Measurements from ENCODE around the gene CEL.

Gene CEL

DNA sequence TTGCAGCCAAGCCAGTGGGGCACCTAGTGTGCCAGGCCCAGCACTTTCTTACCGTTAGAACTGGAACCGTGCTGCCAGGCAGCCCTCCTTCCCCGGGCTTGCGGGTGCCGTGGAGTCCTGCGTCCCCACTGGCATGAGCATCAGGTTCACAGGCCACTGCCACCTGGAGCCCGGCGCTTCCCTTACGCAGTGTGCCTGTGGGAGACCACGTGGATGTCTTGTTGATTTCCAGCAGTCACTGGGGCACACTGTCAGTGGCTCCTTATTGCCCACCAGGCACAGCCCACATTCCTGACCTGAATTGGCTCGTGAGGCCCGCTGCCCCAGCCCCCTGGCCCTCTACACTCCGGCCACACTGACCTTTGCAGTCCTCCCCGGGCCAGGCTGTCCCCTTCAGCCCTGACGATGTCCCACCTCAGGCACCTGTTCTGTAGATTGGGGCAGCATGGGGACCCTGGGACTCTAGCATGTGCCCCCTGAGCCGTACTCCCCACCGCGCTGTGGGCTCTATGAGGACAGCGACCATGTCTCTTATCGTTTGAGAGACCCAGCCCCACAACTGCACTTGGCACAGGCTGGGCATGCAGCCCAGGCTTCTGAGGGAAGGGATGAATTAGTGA lies 10.4 kb upstream of the CEL start:
- TF ChIP-seq POLR2AphosphoS5 (IDR thresholded peaks at IDR 0.05; ENCODE audit: low read depth) = peak; percentile 32; the same call in 1 of the 2 replicates
- TF ChIP-seq, protein P1, sequence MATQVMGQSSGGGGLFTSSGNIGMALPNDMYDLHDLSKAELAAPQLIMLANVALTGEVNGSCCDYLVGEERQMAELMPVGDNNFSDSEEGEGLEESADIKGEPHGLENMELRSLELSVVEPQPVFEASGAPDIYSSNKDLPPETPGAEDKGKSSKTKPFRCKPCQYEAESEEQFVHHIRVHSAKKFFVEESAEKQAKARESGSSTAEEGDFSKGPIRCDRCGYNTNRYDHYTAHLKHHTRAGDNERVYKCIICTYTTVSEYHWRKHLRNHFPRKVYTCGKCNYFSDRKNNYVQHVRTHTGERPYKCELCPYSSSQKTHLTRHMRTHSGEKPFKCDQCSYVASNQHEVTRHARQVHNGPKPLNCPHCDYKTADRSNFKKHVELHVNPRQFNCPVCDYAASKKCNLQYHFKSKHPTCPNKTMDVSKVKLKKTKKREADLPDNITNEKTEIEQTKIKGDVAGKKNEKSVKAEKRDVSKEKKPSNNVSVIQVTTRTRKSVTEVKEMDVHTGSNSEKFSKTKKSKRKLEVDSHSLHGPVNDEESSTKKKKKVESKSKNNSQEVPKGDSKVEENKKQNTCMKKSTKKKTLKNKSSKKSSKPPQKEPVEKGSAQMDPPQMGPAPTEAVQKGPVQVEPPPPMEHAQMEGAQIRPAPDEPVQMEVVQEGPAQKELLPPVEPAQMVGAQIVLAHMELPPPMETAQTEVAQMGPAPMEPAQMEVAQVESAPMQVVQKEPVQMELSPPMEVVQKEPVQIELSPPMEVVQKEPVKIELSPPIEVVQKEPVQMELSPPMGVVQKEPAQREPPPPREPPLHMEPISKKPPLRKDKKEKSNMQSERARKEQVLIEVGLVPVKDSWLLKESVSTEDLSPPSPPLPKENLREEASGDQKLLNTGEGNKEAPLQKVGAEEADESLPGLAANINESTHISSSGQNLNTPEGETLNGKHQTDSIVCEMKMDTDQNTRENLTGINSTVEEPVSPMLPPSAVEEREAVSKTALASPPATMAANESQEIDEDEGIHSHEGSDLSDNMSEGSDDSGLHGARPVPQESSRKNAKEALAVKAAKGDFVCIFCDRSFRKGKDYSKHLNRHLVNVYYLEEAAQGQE (IDR thresholded peaks at IDR 0.05; ENCODE audit: insufficient replicate concordance, low read depth) = no peak
- H3K27me3 ChIP-seq (ENCODE audit: insufficient read depth, poor library complexity, severe bottlenecking) = no peaks in the 10 kb centered on the region
- DNase-seq (ENCODE audit: low read depth in 1 of 2, low spot score in 1 of 2) = no peak
- H3K27ac ChIP-seq (replicated peaks) = no peak overlapping the region
- H3K4me3 ChIP-seq (replicated peaks; ENCODE audit: insufficient read depth, low read length) = no peak overlapping the region

DNA sequence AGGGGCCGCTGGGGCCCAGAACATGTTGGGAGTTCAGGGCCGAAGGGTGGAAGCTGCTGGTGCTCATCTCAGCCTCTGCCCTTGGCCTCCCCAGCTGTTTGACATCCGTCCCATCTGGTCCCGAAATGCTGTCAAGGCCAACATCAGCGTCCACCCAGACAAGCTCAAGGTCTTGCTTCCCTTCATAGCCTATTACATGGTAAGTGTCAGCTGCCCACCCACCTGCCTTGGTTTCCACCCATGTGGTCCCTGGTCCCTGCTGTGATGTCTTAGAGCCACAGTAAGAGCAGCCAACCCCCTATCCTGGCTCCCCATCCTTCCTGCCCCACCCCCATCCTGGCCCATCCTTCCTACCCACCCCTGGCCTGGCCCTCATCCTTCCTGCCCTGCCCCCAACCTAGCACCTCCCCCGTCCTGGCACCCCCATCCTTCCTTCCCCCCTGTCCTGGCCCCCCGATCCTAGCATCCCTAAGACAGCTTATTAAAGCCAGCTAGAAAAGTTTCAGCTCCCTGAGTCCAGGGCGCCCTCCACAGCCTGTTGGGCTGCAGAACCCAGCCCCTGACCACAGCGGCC lies 9.7 kb upstream of the CEL start:
- Histone ChIP-seq H3K27me3 (ENCODE audit: insufficient read depth, poor library complexity, severe bottlenecking) (no peaks in the 10 kb centered on the region), H3K4me3 (replicated peaks; ENCODE audit: insufficient read depth, low read length) (no peak overlapping the region), H3K27ac (replicated peaks) (no peak overlapping the region)
- no peak for DNase-seq (ENCODE audit: low read depth in 1 of 2, low spot score in 1 of 2)
- TF ChIP-seq POLR2AphosphoS5 (IDR thresholded peaks at IDR 0.05; ENCODE audit: low read depth) = peak; percentile 6; the same call in 1 of the 2 replicates
- TF ChIP-seq SPI1 (IDR thresholded peaks at IDR 0.05; ENCODE audit: borderline replicate concordance, low read depth) = no peak

DNA sequence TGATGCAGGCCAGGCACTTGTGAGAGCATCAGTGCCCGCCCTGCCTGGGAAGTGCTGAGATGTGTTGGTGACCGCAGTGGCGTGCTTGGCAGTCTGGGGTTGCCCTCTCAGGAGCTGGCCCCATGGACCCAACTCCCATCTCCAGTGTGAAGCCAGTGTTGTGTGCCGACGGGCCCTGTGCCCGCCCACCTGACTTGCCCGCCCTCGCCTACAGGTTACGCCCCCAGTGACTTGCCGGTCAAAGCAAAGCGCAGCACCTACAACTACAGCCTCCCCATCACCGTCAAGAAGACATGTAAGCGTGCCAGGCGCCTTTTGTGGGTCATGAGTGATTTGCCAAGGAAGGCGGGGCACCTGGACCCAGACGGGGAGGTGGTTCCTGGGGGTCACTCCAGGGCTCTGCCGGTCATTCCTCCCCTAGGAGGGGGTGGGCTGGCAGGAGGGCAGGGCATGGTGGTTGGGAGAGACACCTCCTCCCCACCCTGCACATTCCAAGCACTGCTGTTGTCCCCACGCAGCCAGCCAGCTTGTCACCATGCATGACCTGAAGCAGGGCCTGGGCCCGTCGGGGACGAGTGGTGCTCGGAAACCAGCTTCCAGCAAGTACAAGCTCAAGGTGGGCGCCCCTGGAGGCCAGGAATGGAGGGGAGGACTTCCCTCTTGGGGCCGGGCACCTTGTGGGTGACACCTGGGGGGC lies 7.4 kb upstream of the CEL start:
- no peak for DNase-seq (ENCODE audit: low read depth in 1 of 2, low spot score in 1 of 2)
- TF ChIP-seq GABPA (IDR thresholded peaks at IDR 0.05; ENCODE audit: low read depth) (no peak), POLR2AphosphoS5 (IDR thresholded peaks at IDR 0.05; ENCODE audit: low read depth) (peak; percentile 12; the same call in 1 of the 2 replicates), SPI1 (IDR thresholded peaks at IDR 0.05; ENCODE audit: borderline replicate concordance, low read depth) (no peak)
- TF ChIP-seq, protein P2, sequence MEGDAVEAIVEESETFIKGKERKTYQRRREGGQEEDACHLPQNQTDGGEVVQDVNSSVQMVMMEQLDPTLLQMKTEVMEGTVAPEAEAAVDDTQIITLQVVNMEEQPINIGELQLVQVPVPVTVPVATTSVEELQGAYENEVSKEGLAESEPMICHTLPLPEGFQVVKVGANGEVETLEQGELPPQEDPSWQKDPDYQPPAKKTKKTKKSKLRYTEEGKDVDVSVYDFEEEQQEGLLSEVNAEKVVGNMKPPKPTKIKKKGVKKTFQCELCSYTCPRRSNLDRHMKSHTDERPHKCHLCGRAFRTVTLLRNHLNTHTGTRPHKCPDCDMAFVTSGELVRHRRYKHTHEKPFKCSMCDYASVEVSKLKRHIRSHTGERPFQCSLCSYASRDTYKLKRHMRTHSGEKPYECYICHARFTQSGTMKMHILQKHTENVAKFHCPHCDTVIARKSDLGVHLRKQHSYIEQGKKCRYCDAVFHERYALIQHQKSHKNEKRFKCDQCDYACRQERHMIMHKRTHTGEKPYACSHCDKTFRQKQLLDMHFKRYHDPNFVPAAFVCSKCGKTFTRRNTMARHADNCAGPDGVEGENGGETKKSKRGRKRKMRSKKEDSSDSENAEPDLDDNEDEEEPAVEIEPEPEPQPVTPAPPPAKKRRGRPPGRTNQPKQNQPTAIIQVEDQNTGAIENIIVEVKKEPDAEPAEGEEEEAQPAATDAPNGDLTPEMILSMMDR (IDR thresholded peaks at IDR 0.05; ENCODE audit: insufficient read depth, low read length) = no peak
- TF ChIP-seq, protein P1 (IDR thresholded peaks at IDR 0.05; ENCODE audit: insufficient replicate concordance, low read depth) = no peak
- Histone ChIP-seq H3K4me3 (replicated peaks; ENCODE audit: insufficient read depth, low read length) (no peak overlapping the region), H3K27ac (replicated peaks) (peak overlapping the region; percentile 17), H3K27me3 (ENCODE audit: insufficient read depth, poor library complexity, severe bottlenecking) (no peaks in the 10 kb centered on the region)

DNA sequence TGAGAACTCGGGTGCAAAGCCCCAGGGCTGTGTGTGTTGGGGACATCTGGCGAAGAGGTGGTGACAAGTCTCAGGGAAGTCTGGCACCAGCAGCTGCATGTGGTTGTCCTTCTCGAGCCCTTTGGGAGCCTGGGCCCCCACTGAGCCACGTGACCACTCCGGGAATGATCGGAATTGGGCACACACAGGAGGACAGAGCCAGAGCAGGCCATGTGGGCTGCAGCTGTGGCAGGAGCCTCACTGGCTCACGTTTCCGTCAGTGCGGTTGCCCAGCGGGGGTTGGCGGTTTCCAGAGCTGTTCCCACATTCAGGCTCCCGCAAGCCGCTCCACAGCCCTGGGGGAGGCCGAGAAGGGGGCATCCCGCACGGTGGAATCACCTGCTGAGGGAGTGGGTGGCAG lies 6.8 kb upstream of the CEL start:
- H3K4me3 ChIP-seq (replicated peaks; ENCODE audit: insufficient read depth, low read length) = no peak overlapping the region
- TF ChIP-seq, protein P1 (IDR thresholded peaks at IDR 0.05; ENCODE audit: insufficient replicate concordance, low read depth) = no peak
- TF ChIP-seq GABPA (IDR thresholded peaks at IDR 0.05; ENCODE audit: low read depth) = no peak
- TF ChIP-seq POLR2AphosphoS5 (IDR thresholded peaks at IDR 0.05; ENCODE audit: low read depth) = no peak
- TF ChIP-seq, protein P2 (IDR thresholded peaks at IDR 0.05; ENCODE audit: insufficient read depth, low read length) = no peak
- TF ChIP-seq SPI1 (IDR thresholded peaks at IDR 0.05; ENCODE audit: borderline replicate concordance, low read depth) = no peak
- H3K27ac ChIP-seq (replicated peaks) = peak overlapping the region; percentile 17
- H3K27me3 ChIP-seq (ENCODE audit: insufficient read depth, poor library complexity, severe bottlenecking) = no peaks in the 10 kb centered on the region
- no peak for DNase-seq (ENCODE audit: low read depth in 1 of 2, low spot score in 1 of 2)

Measured in HL-60 (cell line).